Astrocyte of the spinal cord (primary cell): Measurements from ENCODE around the gene KIZ.

Source experiments
- DNase-seq: peaks from one replicate; pipeline ENCODE4 v3.0.0; 2011; ENCODE audit warnings: low read depth, low spot score
- H3K4me3 ChIP-seq: 2 replicates; pipeline ENCODE4 v1.5.1; 2011; ENCODE audit warnings: low read depth, mild to moderate bottlenecking, low read length, moderate library complexity
- CTCF ChIP-seq: IDR thresholded peaks from 2 replicates; pipeline ENCODE4 v1.5.1; 2012; ENCODE audit warnings: low read depth, mild to moderate bottlenecking, low read length, inconsistent platforms
- in situ Hi-C: cut with HindIII; loops from 2 replicates; pipeline ENCODE4 v1.10.0; 2017; ENCODE audit warnings: low sequenced_read_pairs

KIZ gene

DNA sequence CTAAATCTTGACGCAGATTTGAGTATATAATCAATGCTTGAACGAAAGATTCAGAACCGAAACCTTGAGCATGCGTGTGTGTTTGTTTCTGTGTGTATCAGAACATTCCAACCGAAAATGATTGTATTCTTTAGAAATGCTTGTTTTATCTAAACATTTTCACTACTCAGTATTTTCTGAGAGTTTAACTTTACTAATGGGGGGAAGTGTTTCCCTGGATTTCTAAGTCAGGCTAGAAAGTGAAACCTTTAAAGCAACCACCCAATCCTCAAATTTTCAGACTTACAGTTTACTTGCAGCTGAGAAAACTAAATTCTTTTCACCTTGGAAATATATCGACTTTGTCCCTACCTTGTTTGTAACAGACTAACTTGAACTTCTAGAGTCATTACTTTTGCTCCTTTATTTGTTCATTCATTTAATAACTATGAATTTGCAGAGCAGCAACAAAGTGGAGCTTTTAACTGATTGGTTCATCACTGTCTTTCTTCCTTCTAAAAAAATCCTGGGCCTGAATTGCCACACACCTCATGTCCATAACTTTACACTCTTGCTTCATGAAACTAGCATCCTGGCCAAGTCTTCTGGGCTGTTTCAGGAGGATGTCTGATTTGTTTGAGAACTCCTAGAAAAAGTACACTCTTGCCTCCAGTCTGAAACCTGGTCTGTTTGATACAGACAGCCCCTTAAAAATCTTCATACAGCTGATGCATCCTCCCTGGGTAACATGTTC lies 99.5 kb downstream of the KIZ start:
- in situ Hi-C loops: no loop called here
- DNase-seq: no peak
- TF ChIP-seq CTCF: no peak
- no peak overlapping the region for H3K4me3 ChIP-seq

GRCh38 chr20:21228511-21228910 lies 102.6 kb downstream of the KIZ start:
- in situ Hi-C loops: no loop called here
- no peak for DNase-seq
- H3K4me3 ChIP-seq: no peak overlapping the region
- no peak for TF ChIP-seq CTCF

- H3K4me3 ChIP-seq: no peak overlapping the region
- no peak for DNase-seq
- in situ Hi-C loops: no loop called here
- TF ChIP-seq CTCF: no peak
Observed at GRCh38 chr20:21229163-21229562, 103.3 kb downstream of the KIZ start.

GRCh38 chr20:21230220-21230619 lies 104.3 kb downstream of the KIZ start:
- in situ Hi-C loops: no loop called here
- TF ChIP-seq CTCF: no peak
- DNase-seq: no peak
- H3K4me3 ChIP-seq: no peak overlapping the region

GRCh38 chr20:21230686-21231085 lies 104.8 kb downstream of the KIZ start:
- in situ Hi-C loops: no loop called here
- no peak overlapping the region for H3K4me3 ChIP-seq
- TF ChIP-seq CTCF: no peak
- DNase-seq: no peak

DNA sequence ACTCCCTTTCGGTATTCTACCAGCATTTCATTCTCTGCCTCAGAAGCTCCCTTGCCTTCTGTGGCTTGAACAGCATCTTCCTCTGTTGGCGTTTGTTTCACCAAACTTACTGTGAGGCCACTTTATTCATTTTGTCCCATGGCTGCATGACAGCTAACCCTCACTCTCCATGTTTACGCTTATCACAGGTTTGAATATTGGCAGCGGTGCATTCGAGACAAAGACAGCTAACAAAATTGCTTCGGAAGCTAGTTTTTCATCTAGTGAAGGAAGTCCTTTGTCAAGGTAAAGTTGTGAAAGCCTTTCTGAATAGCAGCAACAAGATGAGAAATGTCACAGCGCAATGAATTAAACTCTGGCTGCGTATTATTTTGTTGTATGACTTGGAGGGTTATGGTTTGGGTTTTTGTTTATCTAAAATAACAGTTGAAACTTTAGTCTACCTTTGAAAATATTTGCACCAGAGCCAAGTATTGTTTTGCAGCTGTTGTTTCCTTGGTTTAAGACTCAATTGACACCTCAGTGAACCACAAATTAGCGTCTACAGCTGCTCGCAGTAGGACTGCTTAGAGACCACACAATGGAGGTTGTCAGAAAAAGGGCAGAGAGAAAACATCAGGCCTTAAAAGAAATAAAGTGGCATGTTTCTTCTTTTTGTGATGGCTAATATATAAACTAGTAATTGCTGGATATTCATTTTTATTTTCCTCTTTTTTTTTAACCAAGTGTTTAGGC lies 106.8 kb downstream of the KIZ start:
- no peak for DNase-seq
- no peak for TF ChIP-seq CTCF
- in situ Hi-C loops: no loop called here
- H3K4me3 ChIP-seq: no peak overlapping the region
